Esophagus muscularis mucosa (tissue), 4 donors: ENCODE data around the gene VEPH1.

ENCODE experiments used
- CTCF ChIP-seq, 3 experiments: fragments of 200-600 bp in 2 of 3; fragments of 450-650 bp in 1 of 3; sonication (generic) in 2 of 3; IDR thresholded peaks; one replicate each; pipeline ENCODE4 v1.5.1; 2017 to 2019; ENCODE audit warnings: antibody characterized with exemption in 3 of 3, mild to moderate bottlenecking in 2 of 3, moderate library complexity in 1 of 3
- EP300 ChIP-seq: sonication (generic); formaldehyde crosslinking; IDR thresholded peaks from one replicate; pipeline ENCODE4 v1.6.1; 2017; ENCODE audit warnings: antibody characterized with exemption
- POLR2A ChIP-seq: fragments of 450-650 bp; IDR thresholded peaks from one replicate; pipeline ENCODE4 v1.6.1; 2017; ENCODE audit warnings: antibody characterized with exemption, moderate library complexity, mild to moderate bottlenecking, low read depth

DNA sequence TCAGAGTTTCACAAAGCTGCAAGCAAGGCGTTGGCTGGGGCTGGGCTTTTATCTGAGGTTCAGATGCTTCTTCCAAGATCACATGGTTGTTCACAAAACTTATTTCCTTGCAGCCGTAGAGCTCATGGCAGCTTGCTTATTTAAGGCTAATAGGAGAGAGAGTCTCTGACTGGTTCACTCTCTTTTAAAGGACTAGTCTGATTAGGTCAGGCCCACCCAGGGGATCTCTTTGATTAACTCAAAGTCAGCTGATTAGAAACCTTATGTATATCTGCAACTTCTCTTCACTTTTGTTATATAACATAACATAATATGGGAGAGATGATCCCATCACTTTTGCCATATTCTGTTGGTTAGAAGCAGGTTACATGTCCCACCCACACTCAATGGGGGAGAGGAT is 243.4 kb downstream of the VEPH1 start:
- no peak for TF ChIP-seq CTCF (IDR thresholded peaks at IDR 0.05)
- no peak for TF ChIP-seq POLR2A
- TF ChIP-seq EP300, result no peak
